Stimulated activated CD8-positive, alpha-beta memory T cell treated with anti-CD3 and anti-CD28 coated beads, Interleukin-15, amount 100 ng/mL, for 4 hours (primary cell): ENCODE data around the gene MTUS2.
"Not testable (repeated sequence)": the region's sequence is repeated elsewhere in the genome, so short reads cannot be mapped to it uniquely, and the experiment has no call there.

Experiments
- DNase-seq, 2 donors: peaks; one replicate each; pipeline ENCODE4 v3.0.0-alpha.2; 2020; ENCODE audit warnings: low read depth in 2 of 2

Gene MTUS2

DNA sequence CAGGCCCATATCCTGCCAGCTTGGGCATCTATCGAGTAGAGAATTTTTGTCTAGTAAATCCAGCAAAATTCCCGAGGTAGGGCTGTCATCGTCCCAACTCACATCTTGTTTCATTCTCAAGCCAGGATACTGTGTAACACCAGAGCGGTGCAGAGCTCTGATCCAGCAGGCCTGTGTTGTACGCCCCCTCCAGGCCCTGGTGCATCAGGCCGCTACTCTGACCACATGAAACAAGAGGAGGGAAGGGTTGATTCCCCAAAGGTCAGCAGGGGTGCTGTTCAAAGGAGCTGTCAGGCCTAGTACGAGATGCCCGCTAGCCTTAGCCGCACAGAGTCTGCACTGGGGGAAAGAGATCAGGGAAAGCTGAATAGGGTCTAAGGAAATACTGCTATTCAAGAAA lies 499.3 kb downstream of the MTUS2 start:
- no peak for DNase-seq

DNA sequence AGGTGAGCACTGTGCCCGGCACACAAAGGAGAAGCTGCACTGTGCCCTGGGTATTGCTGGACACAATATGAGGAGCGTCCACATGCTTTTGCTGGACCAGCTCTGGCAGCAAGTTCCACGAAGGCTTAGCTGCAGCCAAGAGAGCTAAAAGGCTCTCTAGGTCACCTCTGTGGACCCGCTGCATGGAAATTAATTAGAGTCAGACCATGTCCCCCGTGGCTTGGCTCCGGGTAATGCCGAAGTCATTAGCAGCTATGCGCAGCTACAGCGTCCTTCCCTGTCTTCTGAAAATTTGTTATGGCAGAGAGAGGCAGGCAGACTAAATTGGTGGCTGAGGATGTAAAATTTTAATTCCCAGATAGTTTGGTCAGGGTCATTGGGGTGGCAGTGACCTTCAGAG lies 503.8 kb downstream of the MTUS2 start:
- DNase-seq, result no peak

DNA sequence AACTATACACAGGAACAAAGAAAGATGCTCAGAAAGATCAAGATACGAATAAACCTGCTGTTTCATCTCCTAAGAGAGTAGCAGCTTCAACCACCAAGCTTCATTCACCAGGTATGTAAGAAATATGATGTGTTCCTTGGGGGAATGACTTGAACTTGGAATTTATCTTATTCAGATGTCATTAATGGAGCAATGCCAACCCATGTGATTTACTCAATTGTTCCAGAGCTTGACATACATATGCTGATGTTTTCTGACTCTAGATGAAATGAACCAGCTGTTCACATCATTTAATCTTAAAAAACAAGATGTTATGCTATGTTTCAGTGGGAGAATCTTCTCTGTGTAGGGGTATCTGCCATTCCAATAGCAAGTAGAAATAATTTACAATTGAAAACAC lies 504.5 kb downstream of the MTUS2 start:
- DNase-seq, result no peak

DNA sequence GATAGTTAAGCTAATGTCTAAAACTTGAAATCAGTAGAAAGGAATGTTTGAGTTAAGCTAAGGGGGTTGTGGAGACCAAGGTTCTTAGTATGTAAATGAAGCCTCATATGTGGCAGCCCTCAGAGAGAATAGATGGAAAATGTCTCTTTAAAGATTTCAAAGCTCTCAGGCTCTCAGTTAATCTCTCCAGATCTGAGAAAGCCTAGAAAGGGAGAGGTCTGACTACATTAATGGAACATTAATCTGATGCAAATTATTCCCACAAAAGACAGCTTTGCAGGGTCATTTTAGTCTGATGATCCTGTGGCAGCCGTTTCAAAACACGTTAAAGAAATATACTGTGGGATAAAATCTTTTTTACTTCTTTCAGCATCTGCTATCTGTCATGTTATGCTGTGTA lies 508.4 kb downstream of the MTUS2 start:
- DNase-seq, result no peak

DNA sequence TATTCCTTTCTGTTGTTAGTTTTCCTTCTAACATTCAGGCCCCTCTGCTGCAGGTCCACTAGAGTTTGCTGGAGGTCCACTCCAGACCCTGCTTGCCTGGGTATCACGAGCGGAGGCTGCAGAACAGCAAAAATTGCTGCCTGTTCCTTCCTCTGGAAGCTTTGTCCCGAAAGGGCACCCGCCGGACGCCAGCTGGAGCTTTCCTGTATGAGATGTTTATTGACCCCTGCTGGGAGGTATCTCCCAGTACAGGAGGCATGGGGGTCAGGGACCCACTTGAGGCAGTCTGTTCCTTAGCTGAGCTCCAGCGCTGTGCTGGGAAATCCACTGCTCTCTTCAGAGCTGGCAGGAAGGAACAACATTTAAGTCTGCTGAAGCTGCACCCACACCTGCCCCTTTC lies 516.2 kb downstream of the MTUS2 start:
- no peak for DNase-seq

DNA sequence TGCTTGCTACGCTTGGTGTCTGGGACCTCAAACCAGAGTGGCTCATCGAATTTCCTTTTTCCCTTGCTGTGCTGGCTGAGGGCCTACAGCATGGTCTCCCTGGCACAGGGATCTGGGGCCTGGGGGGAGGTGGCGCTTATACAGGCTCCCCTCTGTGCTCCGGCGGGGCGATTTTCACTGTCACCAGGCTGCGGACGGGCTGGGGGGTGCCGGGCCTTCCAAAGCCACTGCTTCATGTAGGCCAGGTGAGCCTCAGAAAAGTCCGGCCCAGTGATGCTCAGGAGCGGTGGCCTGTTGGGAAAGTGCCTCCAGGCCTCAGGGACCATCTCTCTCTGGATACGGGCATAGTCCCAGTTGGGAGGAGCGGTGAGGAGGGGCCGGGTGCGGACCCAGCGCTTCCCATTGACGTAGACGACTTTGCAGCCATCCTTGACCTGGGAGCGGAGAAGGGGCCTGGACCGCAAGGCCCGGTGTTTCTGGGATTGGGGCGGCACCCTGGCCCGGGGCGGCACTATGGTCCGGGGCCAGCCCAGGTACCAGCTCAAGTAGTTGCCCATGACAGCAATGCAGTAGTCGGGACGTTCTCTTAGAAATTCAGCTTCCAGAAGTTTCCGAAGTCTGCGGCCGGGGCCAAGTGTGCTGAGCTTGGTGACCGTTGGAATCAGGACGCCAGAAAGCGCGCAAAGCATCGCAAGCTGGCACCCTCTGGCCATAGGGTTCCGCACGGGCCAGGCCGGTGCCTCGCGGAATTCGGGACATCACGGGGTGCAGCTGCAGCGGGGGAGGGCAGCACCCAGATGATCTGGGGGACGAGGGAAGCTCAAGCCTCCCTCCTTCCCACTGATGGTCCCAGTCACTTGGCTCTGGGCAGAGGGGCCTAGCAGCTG lies 519.5 kb downstream of the MTUS2 start:
- DNase-seq, result no peak

DNA sequence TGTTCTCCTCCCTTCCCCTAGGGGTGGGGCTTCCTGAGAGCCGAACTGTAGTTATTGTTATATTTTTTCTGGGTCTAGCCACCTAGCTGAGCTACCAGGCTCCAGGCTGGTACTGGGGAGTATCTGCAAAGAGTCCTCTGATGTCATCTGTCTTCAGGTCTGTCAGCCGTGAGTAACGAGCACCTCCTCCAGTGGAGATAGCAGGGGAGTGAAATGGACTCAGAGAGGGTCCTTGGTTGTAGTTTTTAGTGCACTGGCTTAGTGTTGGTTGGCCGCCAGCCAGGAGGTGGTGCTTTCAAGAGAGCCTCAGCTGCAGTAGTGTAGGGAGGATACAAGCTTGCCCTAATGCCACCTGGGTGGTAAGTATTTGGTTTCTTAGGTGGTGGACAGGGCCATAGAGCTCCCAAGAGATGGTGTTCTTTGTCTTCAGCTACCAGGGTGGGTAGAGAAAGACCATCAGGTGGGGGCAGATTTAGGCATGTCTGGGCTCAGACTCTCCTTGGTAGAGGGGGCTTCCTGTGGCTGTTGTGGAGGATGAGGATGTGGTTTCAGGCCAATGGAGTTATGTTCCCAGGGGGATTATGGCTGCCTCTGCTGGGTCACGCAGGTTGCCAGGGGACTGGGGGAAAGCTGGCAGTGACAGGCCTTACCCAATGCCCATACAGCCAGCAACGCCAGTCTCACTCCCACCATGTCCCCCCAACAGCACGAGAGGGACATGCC lies 525.9 kb downstream of the MTUS2 start:
- not testable (repeated sequence) for DNase-seq

DNA sequence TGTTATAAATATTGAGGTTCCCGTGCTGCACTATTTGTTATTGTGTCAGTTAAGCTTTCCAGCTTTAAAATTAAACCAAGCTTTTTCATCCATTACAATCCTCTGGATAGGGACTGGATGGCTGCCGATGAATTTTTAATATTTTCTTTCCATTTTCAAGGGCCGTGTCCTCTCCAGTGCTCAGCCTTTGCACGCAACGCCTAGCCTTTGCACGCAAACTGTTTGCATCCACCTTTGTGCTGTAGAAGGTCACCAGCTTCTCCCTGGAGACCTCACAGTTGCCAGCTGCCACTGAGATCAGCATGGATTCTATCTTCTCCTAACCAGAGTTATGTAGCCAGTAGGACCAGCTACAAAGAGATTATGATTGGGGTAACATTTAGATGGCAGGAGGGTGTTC lies 534.9 kb downstream of the MTUS2 start:
- no peak for DNase-seq

DNA sequence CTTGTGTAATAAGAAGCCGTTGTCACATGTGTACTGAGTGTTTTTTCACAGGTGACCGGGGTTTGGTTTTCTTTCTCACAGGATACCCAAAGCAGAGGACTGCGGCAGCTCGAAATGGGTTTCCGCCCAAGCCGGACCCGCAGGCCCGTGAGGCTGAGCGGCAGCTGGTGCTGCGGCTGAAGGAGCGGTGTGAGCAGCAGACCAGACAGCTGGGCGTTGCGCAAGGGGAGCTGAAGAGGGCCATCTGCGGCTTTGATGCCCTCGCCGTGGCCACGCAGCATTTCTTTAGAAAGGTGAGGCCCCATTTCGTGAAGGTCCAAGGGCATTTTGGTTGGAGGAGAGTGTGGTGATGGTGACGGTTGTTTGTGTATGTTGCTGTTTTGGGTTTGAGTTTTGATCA lies 539.0 kb downstream of the MTUS2 start:
- DNase-seq, result no peak

DNA sequence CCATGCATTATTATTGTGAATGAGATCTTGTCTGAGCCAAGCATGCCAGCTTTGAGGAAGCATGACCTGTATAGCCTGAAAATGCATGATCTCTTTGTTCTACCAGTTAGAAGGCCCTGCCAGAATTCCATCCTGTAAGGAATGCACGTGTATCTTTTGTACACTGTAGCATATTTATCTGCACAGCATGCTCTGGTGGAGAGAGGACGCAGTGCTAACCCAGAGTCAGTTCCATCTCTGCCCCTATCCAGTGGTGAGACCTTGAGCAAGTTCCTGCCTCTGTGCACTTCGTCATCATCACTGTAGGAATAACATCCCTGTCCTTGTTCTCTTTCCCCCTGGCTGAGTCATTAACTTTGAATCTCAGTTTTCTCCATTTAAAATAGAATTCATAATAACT lies 541.6 kb downstream of the MTUS2 start:
- DNase-seq, result no peak

DNA sequence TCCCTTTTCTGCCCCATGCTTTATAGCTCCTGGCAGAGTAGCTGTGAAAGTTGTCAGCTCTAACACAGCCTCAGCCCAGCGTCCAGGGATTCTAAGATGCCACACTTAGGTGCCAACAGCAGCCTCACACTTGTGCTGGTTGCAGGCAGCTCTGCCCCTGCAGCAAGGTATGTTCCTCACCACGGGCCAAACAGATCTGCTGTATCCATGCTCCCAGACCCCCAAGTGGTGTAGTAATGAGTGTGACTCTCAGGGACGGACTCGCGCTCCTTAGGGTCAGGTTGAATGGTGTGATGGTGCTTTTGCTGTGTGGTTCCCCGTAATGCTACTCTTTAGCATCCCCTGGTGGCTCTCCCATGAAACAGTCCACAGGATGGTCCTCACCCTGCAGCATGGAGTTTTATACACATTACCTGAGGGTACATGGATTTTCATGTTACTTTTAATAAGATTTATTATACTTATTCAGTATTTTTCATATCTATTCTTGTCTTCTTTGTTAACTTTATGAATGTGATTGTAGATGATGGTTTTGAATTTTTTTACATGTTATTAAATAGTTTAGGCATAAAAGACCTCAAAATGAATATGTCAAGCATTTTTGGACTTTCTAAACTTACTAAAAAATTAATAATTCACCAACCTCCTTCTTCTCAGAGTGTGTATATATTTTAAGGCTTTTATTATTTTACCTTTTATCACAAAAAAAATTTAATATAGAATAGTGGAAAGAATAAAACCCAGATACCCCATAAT lies 542.9 kb downstream of the MTUS2 start:
- DNase-seq, result no peak

DNA sequence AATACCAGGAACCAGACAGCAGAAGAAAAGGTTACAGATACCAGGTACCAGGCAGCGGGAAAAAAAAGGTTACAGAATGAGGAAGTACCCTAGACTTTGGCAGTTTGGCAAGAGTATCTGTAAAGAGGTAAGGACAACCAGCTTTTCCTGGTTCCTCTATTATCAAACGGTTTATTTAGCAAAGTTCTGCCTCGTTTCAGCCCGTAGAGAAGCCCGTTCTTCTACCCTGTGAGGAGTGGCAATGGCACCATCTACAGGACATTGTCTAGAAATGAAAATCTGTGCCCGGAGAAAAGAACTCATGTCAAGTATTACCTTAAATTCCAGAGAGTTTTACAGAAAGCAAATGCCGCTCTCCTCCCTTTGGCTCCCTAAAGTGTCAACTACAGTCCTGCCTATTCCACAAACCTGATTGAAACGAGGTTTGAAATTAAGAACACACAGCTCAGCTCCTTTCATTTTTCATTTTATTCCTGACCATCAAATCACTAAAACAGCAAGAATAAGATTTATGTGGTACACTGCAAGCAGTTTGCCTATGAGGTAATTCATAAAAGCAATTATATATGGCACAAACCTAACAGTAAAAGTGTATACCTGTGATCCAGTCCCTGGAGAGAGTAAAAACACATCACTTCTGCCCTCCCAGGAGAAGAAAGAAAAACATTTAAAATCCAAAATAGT lies 549.1 kb downstream of the MTUS2 start:
- DNase-seq, result no peak

DNA sequence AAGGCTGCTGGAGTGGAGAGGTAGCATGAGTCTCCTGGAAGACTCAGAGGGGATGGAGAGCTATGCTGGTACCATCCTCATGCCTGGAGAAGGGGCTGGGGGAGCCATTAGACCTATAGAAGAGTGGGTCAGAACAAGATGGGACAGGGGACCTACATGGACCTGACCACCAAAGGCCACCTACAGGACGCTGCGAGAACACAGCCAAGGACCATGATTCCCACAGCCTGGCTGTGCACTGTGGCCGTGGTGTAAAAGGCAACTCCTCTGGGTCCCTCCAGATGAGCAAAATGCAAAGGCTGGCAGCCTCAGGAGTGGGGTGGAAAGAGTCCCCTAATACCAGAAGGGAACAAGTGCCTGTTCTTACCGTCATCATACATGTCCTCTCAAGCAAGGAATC lies 559.1 kb downstream of the MTUS2 start:
- DNase-seq, result no peak

DNA sequence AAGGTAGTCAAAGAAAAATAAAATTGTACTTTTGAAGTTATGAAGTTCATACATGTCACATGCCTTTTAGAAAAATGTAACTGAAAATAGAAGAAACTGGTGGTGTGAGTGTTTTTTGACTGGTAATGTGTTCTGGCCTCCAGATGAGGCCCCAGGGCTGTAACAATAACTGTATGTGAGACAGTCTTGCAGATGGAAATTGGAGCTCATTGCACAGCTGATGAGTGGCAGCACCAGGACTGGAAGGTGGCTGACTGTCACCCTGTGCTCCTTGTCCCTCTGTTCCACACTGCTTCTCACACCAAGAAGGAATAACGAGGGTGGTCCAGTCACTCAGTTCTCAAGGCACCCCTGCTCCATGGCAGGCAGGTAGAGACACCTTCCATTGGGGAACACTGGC lies 559.7 kb downstream of the MTUS2 start:
- no peak for DNase-seq

DNA sequence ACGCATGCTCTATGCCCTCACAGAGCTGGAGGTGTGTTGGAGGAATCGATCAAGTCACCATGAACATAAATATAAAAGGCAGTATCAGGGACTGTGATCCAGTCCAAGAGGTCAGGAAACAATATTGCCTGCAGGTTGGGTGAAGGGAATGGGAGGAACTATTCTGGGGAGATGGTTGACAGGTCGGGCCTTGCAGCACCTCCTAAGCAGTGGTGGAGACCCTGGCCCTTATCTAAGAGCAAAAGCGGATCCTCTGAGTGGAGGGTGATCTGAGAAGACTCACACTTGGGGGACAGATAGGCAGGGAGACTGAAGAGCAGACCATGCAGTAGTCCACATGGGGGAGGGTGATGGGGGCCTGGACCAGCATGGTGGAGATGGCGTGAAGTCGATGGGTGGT lies 561.9 kb downstream of the MTUS2 start:
- no peak for DNase-seq

DNA sequence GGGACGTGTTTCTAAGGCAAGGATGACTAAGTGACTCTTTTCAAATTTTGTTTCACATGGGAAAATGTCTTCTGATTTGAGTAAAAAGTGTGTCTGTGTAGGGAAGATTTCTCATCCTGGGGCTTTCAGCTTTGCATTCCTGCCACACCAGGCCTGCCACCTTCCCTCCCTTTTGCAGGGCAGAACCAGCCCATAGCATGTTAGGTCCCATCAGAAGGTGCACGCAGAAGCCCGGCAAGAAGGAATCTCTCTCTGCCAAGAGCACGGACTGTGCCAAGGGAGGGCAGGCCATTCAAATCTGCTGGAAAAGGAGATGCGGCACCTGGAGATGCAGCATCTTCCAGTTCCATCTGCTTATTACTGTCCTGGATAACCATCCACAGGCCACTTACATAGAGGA lies 563.3 kb downstream of the MTUS2 start:
- no peak for DNase-seq

DNA sequence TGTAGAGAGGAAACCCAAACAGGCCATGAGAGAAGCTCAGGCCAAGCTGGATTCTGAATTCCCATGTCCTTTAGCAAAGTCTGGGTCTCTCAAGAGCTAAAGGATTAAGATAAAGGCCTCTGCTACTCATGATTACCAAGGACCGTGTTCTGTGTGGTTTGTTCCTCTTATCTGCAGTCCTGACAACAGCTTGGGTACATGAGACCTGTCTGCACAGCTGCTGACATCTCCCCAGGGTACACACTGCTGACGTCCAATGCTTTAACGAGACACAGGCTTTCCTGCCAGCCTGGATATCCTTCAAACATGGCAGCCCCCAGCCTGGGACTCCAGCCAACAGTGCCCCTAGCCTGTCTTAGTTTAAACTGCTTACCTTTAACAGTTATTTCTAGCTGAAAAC lies 564.3 kb downstream of the MTUS2 start:
- DNase-seq, result no peak

DNA sequence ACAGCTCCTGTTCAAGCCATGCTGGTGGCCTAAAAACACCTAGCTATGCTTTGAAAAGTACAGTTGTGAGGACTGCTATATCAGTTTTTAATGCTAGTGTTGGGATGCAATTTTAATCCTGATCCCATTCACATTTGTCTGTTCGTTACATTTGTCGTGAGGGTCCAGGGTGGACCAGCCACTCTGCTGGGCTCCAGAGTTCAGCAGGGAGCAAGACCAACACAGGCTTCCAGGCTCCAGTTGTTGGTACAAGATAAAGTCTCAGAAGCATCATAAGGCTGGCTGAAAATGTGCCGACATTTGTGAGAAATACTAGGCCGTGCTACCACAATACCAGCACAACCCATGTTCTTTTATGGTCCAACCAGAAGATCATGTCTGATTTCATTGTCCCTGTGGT lies 564.7 kb downstream of the MTUS2 start:
- no peak for DNase-seq

DNA sequence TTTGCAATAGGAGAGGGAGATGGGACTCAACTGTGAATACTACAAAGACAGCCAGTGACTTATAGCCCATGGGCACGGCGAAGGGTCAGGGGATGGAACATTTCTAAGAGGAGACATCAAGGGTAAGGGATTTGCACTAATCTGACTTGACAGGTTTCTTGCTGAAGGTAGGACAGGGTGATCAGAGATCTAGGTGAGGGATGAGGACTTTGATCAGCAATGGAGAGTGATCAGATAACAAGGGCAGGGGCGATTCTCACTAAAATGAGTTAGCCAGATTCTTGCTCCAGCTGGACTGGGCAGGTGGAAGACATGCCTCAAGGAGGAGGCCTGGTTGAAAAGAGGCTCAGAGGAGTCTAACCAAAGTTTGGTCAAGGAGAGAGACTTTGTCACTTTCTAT lies 566.1 kb downstream of the MTUS2 start:
- DNase-seq, result no peak

DNA sequence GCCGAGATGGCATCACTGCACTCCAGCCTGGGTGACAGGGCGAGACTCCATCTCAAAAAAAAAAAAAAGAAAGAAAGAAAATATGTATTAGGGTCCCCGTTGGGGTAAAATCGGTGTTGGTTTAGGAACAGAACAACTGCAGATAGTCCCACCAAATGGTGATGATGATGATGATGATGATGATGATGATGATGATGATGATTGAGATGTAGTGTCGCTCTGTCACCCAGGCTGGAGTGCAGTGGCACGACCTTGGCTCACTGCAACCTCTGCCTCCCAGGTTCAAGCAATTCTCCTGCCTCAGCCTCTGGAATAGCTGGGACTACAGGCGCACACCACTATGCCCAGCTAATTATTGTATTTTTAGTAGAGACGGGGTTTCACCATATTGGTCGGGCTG lies 570.5 kb downstream of the MTUS2 start:
- not testable (repeated sequence) for DNase-seq

DNA sequence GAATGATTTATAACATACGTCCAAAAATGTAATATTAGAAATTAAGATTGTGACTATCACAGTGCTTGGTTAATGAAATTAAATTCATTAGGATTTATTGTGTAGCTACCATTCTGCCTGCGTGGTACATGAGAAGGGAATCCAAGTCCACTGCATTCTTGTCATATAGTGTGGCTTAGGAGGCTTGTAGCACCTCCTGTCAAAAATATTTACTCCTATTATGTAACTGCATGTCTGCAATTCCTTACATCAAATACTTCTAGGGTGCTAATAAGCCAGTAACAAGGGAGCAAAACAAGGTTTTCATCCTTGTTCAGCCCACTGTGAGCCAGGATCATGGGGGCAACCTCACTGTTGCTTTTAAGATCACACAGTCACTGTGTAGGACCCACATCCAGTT lies 576.3 kb downstream of the MTUS2 start:
- no peak for DNase-seq

DNA sequence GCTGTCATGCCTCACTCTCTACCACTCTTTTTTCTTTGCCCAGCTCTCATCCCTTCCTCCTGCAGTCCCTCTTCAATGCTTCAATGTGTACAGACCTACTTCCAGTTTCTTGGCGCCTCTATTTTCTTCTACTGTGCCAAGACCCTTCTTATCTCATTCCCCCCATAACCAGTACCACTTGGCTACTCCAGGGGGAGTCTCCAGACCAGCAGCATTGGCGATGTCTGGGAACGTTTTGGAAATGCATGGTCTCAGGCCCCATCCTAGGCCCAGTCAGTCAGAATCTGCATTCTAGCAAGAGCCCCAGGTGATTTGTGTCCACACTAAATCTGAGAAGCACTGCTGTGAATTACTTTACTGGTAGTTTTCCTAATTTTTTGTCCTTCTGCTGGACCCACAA lies 577.1 kb downstream of the MTUS2 start:
- no peak for DNase-seq
